Activated T-cell treated with anti-CD3 and anti-CD28 coated beads for 1 hour (primary cell): ENCODE results near the gene APBA2.

Experiments used
- DNase-seq: peaks from one replicate; pipeline ENCODE4 v3.0.0-alpha.2; 2020; ENCODE audit warnings: low read depth

APBA2 gene

DNA sequence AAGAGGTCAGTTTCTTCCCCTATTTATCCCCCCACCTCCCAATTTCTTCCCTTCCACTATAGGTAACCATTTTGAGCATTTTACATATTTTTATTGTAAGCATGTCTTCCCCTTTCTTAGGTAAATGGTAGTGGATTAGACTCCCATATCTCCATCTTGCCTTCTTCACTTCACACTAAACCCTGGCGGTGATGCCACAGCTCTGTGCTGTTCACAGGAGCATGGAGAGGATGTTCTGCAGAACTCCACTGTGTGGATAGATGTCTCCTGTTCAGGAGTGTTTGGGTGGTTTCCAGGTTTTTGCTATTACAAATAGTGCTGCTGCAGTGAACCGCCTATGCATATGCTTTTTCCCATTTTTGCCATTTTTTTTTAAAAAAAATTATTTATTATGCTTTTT is 201.1 kb downstream of the APBA2 start:
- DNase-seq = no peak

DNA sequence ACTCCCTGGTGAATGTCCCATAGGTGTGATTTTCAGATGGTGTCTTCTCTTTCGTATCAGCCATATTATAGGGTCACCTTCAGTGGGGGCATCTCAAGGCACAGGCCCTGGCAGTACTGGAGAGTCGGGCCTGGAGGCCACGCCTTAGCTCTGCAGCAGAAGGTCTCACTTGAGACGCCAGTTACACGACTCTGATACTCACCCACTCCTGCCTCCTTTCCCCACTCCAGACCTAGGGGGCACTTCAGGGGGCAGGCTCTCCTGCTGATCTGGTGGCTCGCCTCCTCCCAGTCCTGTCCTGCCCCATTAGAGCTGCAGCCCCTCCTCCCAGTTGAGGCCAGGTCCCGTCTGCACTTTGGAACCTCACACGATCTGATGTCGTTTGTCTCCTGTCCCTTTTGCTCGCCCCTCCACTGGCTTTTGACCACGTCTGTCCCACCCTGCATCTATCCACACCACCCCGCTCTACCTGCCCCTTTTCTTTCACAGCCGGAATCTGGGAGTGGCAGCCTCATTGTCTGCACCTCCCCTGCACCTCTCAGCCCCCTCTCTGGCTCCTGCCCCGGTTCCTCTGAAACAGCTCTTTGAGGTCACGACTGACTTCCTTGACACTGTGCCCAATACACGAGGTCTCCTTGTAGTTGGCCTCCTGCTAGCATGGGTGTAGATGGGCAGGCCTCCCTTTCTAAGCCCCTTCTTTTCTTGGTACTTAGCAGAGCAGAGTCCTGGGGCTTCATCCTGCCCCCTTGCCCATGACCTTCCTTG is 201.9 kb downstream of the APBA2 start:
- DNase-seq = no peak

DNA sequence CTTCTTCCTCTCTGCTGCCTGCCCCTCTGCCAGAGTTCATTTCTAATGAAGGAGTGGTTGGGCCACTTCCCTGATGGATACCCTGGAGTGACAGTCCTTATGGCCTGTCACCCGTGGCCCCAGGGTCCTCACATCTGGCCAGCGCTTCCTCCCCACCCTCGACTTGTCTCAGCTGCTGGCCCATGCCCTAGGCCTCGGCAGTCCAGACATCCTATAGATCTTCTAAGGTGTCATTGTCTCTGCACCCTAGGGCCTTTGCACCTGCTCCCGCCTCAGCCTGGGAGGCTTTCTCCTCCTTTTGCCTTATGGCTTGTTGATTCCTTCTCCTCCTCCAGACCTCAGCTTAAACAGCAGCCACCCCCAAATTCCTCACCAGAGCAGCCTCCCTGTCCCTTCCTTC is 202.9 kb downstream of the APBA2 start:
- DNase-seq = no peak

DNA sequence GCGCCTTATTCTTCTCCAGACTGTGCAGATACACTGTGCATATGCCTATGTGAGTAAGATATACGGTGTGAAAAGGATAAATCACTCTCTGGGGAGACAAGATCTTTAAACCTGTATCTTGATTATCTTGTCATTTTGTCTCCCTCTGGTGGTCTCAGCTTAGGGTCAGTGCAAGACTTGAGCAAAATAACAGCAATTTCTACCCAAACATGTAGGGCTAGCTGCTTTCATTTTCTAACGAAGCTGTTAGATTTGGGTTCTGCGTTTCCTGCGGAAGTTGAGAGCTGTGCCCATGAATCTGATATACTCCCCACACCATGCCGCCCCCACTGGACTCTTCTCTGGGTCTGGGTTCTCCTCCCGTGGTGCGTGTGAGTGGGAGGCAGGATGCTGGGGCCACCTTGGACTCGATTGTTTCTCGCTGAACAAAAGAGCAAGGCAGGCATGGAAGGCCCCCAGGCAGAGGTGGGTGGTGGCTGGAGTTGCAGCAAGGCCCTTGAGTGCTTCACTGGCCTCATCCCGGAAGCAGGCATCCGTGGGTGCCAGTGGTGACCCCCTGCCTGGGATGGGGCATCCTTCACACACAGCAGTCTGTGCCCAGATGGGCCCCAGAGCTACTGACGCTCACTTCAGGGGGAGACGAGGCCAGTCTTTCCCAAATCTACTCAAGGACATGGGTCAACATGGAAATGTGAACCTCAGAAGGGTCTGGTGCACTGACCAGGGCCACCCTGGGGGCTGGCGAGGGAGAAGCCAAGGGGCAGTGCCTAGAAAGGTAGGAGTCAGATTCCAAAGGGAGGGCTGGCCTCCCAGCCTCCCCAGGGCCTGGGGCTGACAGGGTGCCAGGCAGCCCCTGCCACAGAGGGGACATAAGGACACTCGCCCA is 204.2 kb downstream of the APBA2 start:
- no peak for DNase-seq

DNA sequence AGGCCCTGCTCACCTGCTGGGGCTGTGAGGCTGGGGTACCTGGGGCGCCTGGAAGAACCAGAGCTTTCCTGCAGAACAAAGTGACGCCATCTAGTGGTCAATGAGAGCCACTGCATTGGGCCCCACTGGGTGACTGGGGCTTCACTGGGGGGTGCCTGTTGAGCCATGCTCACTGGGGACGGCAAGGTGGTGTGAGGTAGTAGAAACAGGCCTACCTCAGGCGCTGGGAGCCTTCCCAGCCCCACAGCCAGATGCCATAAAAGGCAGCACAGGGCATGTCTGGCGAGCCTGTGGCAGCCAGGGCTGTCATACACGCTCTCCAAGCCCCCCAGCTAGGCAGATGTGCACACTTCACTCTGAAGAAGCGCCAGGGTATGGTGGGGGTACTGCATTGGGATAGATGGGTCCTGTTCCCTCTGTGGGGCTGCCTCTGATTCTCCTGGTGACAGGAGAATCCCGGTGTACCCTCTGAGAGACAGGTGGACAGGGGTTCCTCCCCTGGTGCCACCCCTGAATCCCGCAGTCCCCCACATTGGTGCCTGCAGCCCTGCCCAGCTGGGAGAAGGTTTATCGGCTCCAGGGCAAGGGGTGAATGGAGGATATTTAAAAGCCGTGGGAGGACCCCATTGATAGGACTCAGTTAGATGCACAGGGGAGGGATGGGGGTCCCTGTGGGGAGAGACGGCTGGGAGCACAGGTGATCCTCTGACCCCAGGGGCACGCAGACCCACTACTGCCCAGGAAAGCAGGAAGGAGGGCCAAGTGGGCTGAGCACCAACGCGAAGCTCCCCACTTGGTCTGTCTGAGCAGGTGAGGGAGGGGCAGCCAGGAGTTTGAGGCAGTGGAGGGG is 205.1 kb downstream of the APBA2 start:
- DNase-seq = peak; percentile 18

DNA sequence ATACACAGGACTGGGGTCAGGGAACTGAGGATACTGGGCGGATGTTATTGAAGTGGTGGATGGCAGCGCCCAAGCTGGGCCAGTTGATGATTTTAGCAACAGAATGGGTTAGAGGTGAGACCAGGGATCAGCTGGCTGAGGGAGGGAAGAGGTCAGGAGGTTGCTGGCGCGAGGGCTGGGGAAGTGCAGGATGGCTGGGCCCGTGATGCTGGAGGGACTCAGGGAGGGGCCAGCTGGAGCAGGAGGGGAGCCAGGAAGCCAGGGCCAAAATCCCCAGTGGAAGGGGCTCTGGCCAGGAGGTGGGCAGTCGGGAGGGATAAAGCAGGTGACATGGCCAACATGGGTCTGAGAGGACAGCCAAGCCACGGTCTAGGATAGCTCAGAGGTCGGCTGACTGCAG is 205.9 kb downstream of the APBA2 start:
- no peak for DNase-seq

DNA sequence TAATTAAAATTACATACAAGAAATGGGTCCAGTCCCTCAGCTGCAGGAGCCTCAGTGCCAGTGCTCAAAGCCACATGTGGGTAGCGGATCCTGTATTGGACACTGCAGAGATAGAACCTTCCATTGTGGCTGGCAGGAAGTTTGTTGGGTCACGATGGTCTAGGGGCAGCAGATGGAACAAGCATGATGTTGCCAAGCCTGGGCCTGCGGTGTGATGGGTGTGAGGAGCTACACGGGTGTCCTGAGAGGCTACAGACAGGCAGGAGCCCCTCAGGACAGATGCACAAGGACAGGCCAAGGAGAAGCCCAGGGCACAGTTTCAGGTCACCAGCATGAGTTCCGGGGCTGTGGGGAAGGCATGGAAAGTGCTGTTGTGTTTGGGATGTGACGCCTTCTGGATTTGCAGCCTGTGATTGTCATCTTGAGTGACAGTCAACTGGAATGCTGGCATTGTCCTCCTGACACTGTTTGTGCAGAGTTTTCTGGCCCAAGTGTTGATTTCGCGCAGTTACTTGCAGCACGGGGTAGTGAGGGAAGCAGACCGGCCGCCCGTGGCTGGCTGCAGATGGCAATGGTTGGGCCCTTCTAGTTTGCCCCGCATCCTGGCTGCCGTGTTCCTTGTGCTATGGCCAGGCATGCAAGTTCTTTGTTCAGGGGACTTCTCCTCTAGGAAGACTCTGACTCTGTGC is 206.7 kb downstream of the APBA2 start:
- no peak for DNase-seq

DNA sequence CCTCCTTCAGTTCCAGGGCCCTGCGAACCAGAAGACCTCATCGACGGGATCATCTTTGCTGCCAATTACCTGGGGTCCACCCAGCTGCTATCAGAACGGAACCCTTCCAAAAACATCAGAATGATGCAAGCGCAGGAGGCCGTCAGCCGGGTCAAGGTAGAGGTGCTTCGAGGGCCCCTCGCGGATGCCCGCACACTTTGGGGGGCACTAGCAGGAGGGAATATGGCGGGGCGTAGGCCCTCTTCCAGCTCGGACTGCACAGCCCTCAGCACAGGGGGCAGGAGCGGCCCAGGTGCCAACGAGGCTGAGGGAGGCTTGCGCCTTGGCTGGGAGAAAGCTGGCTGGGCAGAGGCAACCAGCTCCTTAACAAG is 207.3 kb downstream of the APBA2 start:
- no peak for DNase-seq

DNA sequence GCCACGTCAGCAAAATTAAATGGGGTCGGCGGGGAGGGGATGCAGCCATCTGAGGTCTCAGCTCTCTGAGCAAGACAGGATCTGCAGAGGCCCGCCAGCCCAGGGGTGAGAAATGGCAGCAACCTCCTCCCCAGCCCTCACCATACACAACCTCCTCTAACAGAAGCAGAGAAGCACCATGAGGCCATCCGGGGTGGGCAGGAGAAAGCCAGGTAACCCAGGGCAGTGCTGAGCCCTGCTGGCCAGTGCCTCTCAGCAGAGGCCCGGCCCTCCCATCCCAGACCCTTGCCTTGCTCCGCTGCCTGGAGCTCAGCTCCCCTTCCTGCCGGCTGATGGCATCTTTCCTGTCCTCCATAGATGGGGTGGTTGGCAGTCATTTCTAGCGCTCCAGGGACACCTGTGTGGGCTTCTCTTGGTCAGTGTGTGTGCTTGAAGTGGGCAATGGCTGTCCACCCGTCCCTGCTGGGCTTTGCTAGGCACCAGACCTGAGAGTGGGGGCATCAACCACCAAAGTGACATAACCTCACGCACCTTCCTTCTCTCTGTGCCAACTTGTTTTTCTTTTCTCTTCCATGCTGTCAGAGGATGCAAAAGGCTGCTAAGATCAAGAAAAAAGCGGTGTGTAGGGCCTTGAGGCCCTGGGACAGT is 208.0 kb downstream of the APBA2 start:
- no peak for DNase-seq

DNA sequence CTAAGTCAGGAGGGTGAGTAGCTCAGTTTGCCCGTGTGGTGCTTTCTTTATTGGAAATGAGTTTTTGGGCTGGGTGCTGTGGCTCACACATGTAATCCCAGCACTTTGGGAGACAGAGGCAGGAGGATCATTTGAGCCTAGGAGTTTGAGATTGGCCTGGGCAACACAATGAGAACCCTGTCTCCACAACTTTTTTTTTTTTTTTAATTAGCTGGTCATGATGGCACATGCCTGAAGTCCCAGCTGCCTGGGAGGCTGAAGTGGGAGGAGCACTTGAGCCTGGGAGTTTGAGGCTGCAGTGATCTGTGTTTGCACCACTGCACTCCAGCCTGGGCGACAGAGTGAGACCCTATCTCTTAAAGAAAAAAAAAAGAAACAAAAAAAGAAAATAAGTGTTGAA is 208.9 kb downstream of the APBA2 start:
- no peak for DNase-seq

DNA sequence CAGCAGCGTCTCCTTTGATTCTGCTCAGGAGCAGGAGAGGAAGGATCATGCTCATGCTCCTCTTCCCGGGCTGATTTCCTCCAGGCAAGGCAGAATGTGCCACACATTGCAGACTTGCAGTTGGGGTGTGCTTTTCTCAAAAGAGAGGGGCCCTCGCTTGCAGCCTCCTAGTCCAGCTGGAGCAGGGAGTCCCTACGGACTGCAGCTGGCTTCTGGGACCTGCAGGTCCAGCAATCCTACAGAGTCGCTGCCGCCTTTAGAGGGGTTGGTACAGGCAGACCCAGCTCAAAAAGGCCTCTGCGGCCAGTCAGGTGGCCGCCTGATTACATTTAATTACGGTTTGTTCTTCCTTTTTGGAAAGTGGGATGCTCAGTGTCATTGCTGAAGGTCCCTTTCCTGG is 210.0 kb downstream of the APBA2 start:
- no peak for DNase-seq

DNA sequence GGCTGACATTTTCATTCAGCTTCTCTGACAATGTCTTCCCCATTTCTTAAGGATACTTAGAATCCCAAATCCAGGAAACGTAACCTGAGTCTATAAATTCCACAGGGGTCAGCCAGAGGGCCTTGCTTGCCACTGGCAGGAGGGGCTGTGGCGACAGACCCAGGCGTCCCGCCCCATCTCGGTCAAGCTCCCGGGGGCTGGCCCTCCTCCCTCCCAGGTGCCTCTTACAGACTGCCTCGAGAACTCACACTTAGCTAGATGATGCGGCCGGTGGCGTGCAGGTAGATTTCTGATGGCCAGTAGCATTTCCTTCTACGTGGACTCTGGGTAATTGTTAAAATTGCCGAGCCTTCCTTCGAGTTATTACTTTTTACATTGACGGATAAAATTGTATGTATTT is 211.4 kb downstream of the APBA2 start:
- no peak for DNase-seq

DNA sequence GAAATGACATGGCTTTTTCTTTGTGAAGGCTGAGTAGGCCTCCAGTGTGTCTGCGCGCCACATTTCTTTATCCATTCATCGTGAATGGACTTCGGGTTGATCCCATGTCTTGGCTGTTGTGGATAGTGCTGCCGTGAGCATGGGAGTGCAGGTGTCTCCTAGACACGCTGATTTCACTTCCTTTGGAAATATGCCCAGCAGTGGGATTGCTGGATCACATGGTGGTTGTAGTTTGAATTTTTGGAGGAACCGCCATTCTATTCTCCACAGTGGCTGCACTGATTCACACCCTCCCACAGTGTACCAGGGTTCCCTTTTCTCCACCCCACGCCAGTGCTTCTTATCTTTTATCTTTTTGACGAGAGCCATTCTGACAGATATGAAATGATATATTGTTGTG is 212.2 kb downstream of the APBA2 start:
- DNase-seq = no peak

DNA sequence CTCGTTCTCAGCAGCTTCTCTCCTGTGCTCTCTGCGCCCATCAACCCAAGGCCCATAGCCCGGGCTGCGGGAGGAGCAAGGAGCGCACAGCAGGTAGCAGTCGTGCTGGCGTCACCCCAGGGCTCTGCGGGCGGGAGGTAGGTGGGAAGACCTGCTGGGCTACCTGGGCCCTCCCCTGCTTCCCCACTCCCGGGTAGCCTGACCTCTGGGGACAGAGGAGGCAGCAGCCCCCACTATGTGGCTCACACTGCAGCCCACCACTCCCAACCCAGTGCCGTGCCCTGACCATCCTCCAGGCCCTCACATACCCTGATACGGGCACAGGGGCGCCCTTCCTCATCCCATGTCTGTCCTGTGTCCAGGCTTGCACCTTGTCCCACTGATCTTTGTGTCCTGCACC is 212.9 kb downstream of the APBA2 start:
- DNase-seq = no peak

DNA sequence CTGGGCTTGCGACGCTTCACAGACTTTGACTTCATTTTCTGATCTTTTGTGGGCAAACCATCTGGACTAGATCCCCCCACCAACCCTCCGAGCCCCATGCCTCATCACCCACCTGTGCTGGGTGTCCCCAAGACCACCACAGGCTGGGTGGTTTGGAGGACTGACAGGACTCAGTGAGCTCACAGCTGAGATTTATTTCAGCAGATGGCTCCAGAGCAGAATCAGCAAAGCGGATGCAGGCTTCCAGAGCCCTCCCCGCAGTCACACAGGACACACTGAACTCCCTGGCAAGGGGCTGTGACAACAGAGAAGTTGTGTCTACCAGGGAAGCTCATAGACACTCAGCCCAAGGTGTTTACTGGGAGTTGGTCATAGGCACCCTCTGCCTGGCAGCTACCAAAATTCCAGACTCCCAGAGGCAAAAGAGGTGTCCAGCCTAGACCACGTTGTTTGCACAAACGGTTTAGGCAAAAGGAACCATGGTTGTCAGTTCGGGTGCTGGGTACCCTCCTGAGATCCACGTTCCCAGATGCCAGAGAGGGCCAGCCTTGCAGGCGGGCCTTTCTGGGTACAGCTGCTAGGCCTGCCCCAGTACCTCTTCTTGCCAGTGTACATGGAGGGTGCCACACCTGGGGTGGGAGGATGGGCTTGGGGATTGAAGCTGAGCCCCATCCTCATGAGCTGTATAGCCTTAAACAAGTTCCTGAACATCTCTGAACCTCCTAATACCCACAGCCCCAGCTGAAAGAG is 213.5 kb downstream of the APBA2 start:
- no peak for DNase-seq

DNA sequence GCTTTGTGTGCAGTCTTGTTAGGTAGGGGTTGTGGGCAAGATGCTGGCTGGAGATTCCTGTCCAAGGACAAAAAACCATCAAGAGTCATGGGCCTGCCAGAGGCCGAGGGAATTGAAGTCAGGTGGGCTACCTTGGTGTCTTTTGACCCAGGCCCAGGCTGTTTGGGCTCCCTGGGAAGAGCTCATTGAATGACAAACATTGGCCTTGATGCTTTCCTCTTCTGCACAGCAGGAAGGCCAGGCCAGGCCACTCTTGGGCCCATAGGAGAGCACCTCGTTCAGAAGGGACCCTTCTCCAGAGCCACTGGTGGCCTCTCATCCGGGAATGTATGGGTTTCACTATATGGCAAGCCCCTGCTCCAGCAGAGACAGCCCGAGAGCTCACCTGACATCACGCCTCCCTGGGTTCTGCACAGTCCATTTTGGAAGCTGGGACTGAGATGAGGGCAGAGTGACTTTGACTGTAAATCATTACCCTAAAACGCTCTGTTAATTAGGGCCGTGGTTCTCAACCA is 214.8 kb downstream of the APBA2 start:
- no peak for DNase-seq

DNA sequence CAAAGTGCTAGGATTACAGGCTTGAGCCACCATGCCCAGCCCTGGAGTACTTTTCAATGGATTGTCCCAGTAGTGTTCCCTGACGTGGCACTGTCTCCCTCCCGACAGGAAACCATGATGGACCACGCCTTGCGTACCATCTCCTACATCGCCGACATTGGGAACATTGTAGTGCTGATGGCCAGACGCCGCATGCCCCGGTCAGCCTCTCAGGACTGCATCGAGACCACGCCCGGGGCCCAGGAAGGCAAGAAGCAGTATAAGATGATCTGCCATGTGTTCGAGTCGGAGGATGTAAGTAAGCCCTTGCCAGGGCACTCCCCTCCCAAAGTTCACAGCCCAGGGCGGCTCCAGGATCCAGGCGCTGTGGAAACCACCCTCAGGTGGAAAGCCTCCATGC is 215.7 kb downstream of the APBA2 start:
- no peak for DNase-seq

DNA sequence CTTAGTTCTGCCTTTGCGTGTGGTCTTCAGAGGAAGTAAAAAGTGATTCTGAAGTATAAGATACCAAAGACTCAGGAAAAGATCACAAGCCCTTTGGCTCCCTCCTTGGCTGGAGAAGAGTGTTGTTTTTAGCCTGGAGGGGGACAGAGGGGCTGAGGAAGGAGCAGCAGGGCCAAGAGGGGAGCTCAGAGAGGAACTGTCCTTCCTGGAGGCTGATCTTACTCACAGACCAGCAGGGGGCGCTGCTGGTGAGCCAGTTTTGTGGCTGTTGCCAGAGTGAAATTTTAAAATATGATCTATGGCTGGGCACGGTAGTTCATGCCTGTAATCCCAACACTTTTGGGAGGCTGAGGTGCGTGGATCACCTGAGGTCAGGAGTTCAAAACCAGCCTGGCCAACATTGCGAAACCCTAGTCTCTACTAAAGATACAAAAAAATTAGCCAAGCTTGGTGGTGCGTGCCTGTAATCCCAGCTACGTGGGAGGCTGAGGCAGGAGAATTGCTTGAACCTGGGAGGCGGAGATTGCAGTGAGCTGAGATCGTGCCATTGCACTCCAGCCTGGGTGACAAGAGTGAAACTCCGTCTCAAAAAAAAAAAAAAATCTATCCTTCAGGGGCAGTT is 216.5 kb downstream of the APBA2 start:
- peak; percentile 58 for DNase-seq

DNA sequence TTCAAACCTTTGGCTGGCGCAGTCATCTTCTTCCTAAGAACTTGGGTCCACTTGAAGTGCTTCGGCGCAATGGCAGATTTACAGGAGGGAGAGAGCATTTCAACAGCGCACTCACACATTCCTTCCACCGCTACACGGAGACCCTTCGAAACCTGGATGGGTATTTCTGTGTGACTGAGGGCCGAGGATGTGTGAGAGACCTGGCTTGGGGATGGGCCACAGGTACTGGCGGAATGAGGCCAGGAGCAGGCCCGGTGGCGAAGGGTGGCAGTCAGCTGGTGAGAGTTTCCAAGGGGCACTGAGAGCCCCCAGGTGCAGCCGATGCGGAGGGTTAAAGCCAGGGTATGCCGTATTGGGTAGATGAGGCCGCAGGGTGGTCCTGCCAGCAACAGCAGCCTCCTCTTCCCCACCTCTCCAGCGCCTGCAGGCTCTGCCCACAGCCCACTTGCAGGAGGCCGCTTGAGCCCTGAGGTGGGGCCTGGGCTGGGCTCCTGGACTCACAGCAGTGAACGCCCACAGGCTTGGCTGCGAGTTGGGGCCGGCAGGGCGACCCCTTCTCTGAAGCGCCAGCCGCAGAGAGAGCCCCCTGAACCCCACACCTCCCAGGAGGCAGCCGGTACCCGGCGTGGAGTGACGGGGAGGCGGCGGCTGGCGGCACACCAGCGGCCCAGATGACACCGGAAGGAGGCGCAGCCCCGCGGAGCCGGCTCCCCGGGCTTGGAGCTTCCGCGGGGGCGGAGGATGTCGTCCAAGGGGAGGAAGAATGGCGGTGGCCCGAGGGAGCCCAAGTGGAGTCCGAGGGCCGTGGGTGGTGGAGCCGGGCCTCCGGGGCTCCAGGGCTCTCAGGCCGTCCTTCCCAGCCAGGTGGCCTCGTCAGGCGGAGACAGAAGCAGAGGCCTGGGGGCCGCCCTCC is 217.4 kb downstream of the APBA2 start:
- DNase-seq = no peak
